ENCODE measurements around the gene SPTBN5.

GRCh38 chr15:41903782-41904181, 9.9 kb upstream of the SPTBN5 start:
- TF ChIP-seq EZH2 (IDR thresholded peaks at IDR 0.05; ENCODE audit: borderline replicate concordance, insufficient read depth, low read length, poor library complexity, severe bottlenecking) = no peak
- no peak for TF ChIP-seq CTCF (IDR thresholded peaks at IDR 0.05; ENCODE audit: poor library complexity, severe bottlenecking)
